SK-N-MC (cell line): ENCODE results near the gene RAB5A.

ENCODE experiments used
- DNase-seq: peaks from one replicate; pipeline ENCODE4 v3.0.0-alpha.2; 2011; ENCODE audit warnings: low read depth, low spot score
- H3K27ac ChIP-seq: fragments of 200-600 bp; sonication (generic); 2 replicates; pipeline ENCODE4 v1.5.1; 2016; ENCODE audit warnings: mixed run types
- H3K36me3 ChIP-seq: fragments of 200-600 bp; sonication (generic); 2 replicates; pipeline ENCODE4 v1.6.1; 2017; ENCODE audit warnings: antibody characterized with exemption, low read length, mixed read lengths; ENCODE audit not compliant: insufficient read depth
- H3K4me3 ChIP-seq: fragments of 200-600 bp; sonication (generic); 2 replicates; pipeline ENCODE4 v1.5.1; 2016
- H3K9ac ChIP-seq: fragments of 200-600 bp; sonication (generic); 2 replicates; pipeline ENCODE4 v1.8.0; 2017; ENCODE audit warnings: mixed run types, mixed read lengths; ENCODE audit not compliant: insufficient read length
- H3K9me3 ChIP-seq: fragments of 200-600 bp; sonication (generic); 2 replicates; pipeline ENCODE4 v1.6.1; 2017; ENCODE audit warnings: low read depth, mild to moderate bottlenecking, antibody characterized with exemption, low read length, moderate library complexity, mixed read lengths
- EZH2 ChIP-seq: fragments of 200-600 bp; sonication (generic); IDR thresholded peaks from one replicate; pipeline ENCODE4 v1.6.1; 2017; ENCODE audit warnings: antibody characterized with exemption
- FOXP2 ChIP-seq: optimal IDR thresholded peaks from 2 replicates; pipeline ENCODE3; 2011; ENCODE audit warnings: mild to moderate bottlenecking, moderate library complexity; ENCODE audit not compliant: insufficient read depth; ENCODE audit errors: extremely low read length, control extremely low read depth
- POLR2AphosphoS5 ChIP-seq: IDR thresholded peaks from 2 replicates; pipeline ENCODE4 v1.6.1; 2012; ENCODE audit warnings: mild to moderate bottlenecking, low read depth, low read length, borderline replicate concordance

RAB5A gene

GRCh38 chr3:19911452-19911851, 35.4 kb upstream of the RAB5A start:
- Histone ChIP-seq H3K36me3 (no peaks in the 10 kb centered on the region), H3K9me3 (no peaks in the 10 kb centered on the region), H3K9ac (no peak overlapping the region), H3K27ac (no peak overlapping the region), H3K4me3 (no peak overlapping the region)
- DNase-seq: no peak
- no peak for TF ChIP-seq EZH2
- no peak for TF ChIP-seq FOXP2
- TF ChIP-seq POLR2AphosphoS5: no peak

- Histone ChIP-seq H3K27ac (no peak overlapping the region), H3K9ac (no peak overlapping the region), H3K36me3 (no peaks in the 10 kb centered on the region), H3K9me3 (no peaks in the 10 kb centered on the region), H3K4me3 (no peak overlapping the region)
- no peak for TF ChIP-seq POLR2AphosphoS5
- no peak for TF ChIP-seq EZH2
- no peak for TF ChIP-seq FOXP2
- no peak for DNase-seq
These were observed 29.7 kb upstream of the RAB5A start for GRCh38 chr3:19917167-19917566.

- Histone ChIP-seq H3K27ac (no peak overlapping the region), H3K9ac (no peak overlapping the region), H3K4me3 (no peak overlapping the region), H3K36me3 (no peaks in the 10 kb centered on the region), H3K9me3 (no peaks in the 10 kb centered on the region)
- TF ChIP-seq POLR2AphosphoS5 (no peak), FOXP2 (no peak), EZH2 (no peak)
- DNase-seq: no peak
These were observed 26.4 kb upstream of the RAB5A start for GRCh38 chr3:19920401-19921080.

- TF ChIP-seq EZH2 (no peak), FOXP2 (no peak), POLR2AphosphoS5 (no peak)
These were observed 15.7 kb upstream of the RAB5A start for GRCh38 chr3:19931180-19931692.

GRCh38 chr3:19931767-19932188, 15.1 kb upstream of the RAB5A start:
- H3K9ac ChIP-seq: no peak overlapping the region
- no peak for DNase-seq
- no peaks in the 10 kb centered on the region for H3K9me3 ChIP-seq
- H3K27ac ChIP-seq: no peak overlapping the region
- H3K4me3 ChIP-seq: no peak overlapping the region
- TF ChIP-seq FOXP2 (no peak), POLR2AphosphoS5 (no peak), EZH2 (no peak)
- H3K36me3 ChIP-seq: no peaks in the 10 kb centered on the region

More at GRCh38 chr3:19931180-19931692, 15.7 kb upstream of the RAB5A start:
- Histone ChIP-seq H3K36me3 (no peaks in the 10 kb centered on the region), H3K9ac (no peak overlapping the region), H3K9me3 (no peaks in the 10 kb centered on the region), H3K4me3 (no peak overlapping the region), H3K27ac (no peak overlapping the region)
- no peak for DNase-seq

GRCh38 chr3:19932422-19932821, 14.5 kb upstream of the RAB5A start:
- TF ChIP-seq EZH2: no peak
- TF ChIP-seq FOXP2: no peak
- TF ChIP-seq POLR2AphosphoS5: no peak
- Histone ChIP-seq H3K9me3 (no peaks in the 10 kb centered on the region), H3K4me3 (no peak overlapping the region), H3K36me3 (no peaks in the 10 kb centered on the region), H3K27ac (no peak overlapping the region), H3K9ac (no peak overlapping the region)
- no peak for DNase-seq

GRCh38 chr3:19934098-19934566, 12.8 kb upstream of the RAB5A start, which contains the start of gene EFHB:
EFHB (minus strand) TSS chr3:19934217; CDS start chr3:19934018, 199 bp downstream.
- TF ChIP-seq POLR2AphosphoS5 (no peak), FOXP2 (no peak), EZH2 (no peak)
- H3K9ac ChIP-seq: no peak within 1 kb of the TSS
- no peaks in the 10 kb centered on the region for H3K36me3 ChIP-seq
- no peak for DNase-seq
- no peaks in the 10 kb centered on the region for H3K9me3 ChIP-seq
- no peak within 1 kb of the TSS for H3K27ac ChIP-seq
- no peak within 1 kb of the TSS for H3K4me3 ChIP-seq

GRCh38 chr3:19937459-19938294, 9.2 kb upstream of the RAB5A start:
- no peaks in the 10 kb centered on the region for H3K9me3 ChIP-seq
- H3K4me3 ChIP-seq: no peak overlapping the region
- TF ChIP-seq EZH2 (no peak), FOXP2 (no peak), POLR2AphosphoS5 (no peak)
- no peak for DNase-seq
- H3K9ac ChIP-seq: no peak overlapping the region
- no peak overlapping the region for H3K27ac ChIP-seq
- H3K36me3 ChIP-seq: no peaks in the 10 kb centered on the region
